Right ventricle myocardium inferior (tissue), 1 donor: ENCODE results near the gene PARVA. TPM values are rescaled to one million over a fixed set of nuclear protein-coding genes. Genes with fewer than 3 reads are reported as not detected.
"Not testable (repeated sequence)": the region's sequence is repeated elsewhere in the genome, so short reads cannot be mapped to it uniquely, and the experiment has no call there.

Experiments used
- ATAC-seq: fragments of 200-7000 bp; cut with Tn5 transposase; one replicate; pipeline ENCODE4 v1.9.1; 2020; ENCODE audit warnings: mild to moderate bottlenecking, moderate library complexity
- DNase-seq: peaks from one replicate; pipeline ENCODE4 v3.0.0; 2021; ENCODE audit errors: missing footprints
- intact Hi-C: fragments of 100-400 bp; cut with DNase I; formaldehyde crosslinking; loops from one replicate; pipeline ENCODE4 v1.11.0; 2022
- total RNA-seq: library from RNA; stranded (reverse); fragmentation: NEBNext Ultra II Directional; extraction: Animal tissue kit (Norgen Biotek cat#: 25700); gene quantifications from one replicate; pipeline ENCODE4 v1.2.1, GENCODE V29; 2021
- donor health status: DM: no; HTN: yes; CAD: no; lungs with severe emphysema.

Gene PARVA
- total RNA-seq, 1 donor from 2014 or later = 65.3 TPM

DNA sequence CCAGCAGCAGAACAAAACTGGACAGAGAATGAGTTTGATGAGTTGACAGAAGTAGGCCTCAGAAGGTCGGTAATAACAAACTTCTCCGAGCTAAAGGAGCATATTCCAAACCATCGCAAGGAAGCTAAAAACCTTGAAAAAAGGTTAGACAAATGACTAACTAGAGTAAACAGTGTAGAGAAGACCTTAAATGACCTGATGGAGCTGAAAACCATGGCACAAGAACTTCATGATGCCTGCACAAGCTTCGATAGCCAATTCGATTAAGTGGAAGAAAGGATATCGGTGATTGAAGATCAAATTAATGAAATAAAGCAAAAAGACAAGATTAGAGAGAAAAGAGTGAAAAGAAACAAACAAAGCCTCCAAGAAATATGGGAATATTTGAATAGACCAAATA, 10.3 kb upstream of the PARVA start:
- ATAC-seq, intact Hi-C loops, DNase-seq: not testable (repeated sequence)

DNA sequence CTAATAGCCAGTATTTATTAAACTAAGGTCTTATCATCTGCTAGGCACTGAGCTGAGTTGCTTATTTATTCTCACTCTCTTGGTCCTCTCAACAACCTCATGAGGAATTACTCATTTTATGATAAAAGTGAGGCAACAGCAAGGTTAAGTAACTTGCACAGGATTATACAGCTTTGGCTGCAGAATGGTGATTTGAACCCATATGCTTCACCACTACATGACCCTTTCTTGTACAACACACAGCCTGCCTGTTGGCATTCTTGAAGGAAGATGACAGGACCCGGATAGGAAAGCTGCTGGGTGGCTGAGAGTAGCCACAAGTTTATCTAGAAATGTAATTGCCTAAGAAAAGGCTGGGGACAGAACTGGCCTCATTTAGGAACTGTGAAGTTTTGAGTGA, 5.3 kb upstream of the PARVA start:
- intact Hi-C loops = loop anchor here (10.0 kb wide), 1 partner anchor 113 kb away; no protein-coding TSS in a partner anchor
- DNase-seq (no peak), ATAC-seq (no peak)

DNA sequence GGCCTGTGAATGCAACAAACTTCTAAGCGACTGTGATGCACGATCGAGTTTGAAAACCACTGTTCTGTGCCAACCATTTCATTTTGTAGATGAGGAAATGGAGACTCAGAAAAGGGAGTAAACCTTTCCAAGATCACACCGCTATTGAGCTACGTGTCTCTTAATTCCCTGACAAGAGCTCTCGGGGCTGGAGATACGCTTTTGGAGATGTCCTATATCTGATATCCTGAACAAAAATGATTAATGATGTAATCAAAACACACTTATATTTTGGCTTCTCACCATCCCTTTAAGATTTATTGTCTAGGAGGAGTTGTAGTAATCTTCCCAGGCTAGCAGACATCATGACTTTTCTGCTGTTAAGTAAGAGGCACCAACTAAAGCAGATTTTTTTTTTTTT, 1.7 kb upstream of the PARVA start:
- DNase-seq (no peak), ATAC-seq (no peak)
- intact Hi-C loops = loop anchor here (2.0 to 10.0 kb wide), 4 partner anchors 57 to 521 kb away; partner anchors contain the start of gene TEAD1

DNA sequence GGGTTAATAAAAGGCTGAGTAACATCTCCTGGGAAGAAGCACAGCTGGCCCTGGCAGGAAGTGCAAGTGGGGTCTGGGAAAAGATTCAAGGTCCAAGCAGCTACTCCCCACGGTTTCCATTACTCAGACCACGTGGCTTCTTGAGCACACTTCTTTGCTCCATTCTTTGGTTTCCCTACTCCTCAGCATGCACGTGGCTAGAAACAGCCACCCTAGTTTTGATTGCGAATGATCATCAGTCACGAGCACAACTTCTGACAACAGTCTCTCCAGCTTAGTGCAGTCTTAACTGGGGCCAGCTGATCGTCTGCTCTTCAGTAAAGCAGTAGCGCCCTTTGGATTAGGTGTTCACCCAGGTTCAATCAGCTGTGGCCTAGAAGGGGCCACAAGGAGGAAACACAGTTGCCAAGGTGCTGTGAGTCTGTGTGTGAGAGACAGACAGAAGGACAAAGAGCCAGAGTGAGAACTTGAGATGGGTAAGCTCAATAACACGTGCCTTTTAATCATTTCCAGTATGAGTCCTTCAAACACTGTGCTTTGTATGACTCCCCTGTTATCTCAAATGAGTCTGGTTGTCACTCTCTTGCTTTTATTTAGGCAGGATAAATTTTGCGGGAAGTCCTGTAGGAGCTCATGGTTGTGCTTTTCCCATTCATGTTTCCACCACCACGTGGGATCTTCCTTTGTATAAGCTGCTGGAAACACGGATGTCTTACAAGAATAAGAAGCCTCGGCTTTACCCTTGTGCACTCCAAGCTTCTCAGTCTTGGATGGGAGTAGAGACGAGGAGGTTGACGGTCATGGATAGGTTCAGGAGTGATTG, 901 bp upstream of the PARVA start:
- peak; percentile 62 for ATAC-seq
- peak; percentile 56 for DNase-seq
- intact Hi-C loops = loop anchor here (2.0 to 10.0 kb wide), 4 partner anchors 56 to 520 kb away; partner anchors contain the start of gene TEAD1

DNA sequence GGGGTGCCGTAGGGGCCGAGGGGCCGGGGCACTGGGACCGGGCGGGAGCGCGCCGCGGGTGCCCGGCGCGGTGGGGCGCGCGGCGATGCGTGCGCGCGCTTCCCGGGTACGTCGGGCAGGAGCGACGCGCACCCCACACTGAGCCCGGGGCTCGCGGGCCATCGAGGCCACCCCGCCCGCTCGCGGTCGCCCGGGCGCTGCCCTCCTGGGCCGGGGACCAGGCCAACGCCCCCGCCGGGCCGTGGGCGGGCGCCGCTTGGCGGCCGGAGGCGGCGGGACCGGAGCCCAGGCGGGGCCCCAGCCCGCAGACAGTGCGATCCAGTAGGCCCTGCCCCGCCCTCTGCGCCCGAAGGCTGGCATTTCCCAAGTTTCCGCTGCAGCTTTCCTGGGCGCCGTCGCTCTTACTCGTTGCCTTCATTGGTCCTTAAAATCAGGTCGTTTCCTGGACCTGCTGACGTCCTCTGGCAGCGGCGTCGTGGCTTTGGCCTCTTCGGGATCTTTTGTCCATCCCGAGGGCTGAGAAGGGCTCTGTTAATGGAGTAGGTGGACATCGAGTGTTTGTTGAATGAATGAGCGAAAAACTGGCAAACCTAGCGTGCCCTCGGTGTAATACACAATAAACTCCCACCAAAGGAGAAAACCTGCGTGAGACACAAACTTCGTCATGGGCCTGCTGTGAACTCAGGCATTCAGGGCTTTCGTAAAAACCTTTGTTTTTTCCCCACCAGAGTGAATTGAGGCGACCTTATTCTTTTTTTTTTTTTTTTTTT, 638 bp downstream of the PARVA start:
- DNase-seq = peak; percentile 85
- intact Hi-C loops = loop anchor here (2.0 to 10.0 kb wide), 4 partner anchors 54 to 519 kb away; partner anchors contain the start of gene TEAD1
- ATAC-seq = peak; percentile 58

DNA sequence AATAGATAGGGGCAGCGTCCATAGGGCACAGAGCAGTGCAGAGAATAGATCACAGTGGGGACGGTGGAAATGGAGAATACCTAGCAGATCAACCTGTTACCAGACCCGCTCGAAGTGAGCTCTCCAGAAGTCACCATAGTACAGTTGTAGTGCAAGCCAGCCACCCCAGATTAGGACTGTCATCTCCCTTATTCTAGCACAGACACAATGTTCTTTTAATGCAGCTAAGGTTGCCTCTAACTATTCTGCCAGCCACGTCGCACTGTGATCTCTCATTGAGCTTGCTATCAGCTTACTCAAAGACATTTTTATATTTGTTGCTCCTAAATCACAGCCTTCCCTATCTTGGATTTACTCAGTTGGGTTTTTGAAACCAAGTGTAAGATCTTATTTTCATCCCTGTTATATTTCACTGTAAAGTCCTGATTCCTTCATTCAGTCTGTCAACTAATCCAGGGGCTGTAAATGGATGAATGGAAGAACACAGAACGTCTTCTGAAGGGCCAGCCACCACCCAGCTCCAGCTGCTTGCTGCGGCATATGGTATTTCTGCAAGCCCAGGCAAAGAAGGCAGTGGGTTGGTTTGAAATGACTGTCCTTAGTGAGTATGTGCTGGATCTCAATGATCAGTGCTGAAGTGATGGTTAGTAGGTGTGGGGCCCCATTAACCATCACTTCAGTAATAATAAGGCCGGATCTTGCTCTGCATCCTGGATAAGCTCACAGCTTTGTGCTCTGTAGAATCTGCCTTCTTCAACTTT, 3.4 kb downstream of the PARVA start:
- ATAC-seq (peak; percentile 36), DNase-seq (peak; percentile 56)
- intact Hi-C loops = no loop called here

DNA sequence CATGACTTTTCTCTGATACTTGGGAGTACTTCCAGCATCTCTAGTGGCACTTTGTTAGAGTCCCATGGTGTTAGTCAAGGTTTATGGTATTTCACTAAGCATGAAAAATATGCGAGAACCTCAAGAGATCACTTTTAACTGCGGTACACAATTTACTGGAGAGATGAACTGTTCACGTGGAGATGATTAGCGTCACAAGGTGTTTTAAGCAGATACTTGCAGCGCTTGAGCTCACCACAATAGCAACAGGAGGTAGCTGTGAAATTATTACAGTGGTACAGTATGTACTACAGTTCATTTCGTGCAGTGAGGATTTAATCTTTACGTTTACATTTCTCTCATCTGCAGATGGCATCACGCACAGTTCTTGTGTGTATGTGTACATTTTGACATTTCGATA, 4.5 kb downstream of the PARVA start:
- ATAC-seq = peak; percentile 39
- intact Hi-C loops = no loop called here
- no peak for DNase-seq

DNA sequence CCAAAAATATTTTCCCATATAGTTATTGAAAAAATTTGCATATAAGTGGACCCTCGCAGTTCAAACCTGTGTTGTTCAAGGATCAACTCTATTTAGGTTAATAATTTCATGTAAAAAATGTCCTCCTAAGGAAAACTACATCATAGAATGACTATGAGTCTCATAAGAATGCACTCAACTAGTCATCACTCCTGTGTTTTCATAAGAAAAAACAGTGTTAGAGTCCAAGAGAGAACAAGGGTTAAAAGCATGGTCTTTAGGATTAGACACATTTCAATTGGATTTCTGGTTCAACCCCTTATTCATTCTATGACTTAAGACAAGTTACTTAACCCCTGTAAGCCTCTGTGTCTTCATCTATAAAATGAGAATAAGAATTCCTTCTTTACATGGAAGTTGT, 5.1 kb downstream of the PARVA start:
- DNase-seq (no peak), ATAC-seq (no peak)
- intact Hi-C loops = no loop called here

DNA sequence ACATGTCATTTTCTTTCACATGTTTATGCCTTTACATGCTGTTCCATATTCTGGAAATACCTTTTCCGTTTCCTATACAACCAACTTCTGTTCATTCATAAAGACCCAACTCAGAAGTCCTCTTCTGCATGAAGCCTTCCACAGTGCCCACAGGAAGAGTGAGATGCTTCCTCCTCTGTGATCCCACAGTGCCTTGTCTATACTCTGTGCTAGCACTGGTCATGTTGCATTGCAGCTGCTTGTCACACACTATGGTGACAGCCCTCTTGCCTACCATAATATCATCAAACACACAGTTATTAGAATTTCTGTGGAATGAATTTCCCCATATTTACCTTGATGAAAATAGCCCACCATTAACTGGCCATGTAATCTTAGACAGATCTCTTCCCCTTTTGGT, 8.9 kb downstream of the PARVA start:
- ATAC-seq (no peak), DNase-seq (no peak)
- intact Hi-C loops = no loop called here

DNA sequence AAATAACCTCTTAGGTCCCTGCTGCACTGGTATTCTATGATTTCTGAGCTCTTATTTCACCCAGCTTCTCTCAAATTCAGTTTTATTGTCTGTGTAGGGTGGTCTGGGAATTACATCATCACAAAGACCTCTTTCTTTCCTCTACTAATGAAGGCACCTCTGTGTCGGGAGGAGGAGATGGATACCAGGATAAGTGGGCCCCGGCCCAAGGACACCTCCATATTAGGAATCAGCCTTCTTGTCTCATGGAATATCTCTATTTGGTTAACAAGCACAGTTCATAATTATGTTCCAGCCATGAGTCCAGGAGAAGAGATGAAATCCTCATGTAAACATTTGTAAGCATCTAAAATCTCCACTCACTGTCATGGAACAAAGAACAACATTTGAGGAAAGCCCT, 9.4 kb downstream of the PARVA start:
- DNase-seq (no peak), ATAC-seq (no peak)
- intact Hi-C loops = no loop called here

DNA sequence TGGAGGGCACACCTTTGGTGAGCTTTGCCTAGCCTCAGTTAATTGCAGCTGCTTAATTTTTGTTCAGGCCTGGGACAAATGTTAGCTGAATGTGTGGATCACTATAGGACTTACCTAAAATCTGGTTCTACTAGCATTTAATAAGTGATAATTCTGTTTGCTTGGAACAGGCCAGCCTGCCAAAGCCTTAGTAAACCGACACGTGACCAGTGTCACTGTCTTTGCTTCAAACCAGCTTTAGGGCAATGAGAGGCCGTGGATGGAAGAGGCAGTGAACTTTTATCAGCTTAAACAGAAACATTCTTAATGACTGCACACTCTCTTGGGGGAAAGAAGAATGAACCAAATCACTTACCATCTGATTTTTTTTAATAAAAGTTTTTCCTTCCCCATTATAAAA, 10.8 kb downstream of the PARVA start:
- peak; percentile 50 for ATAC-seq
- intact Hi-C loops = no loop called here

DNA sequence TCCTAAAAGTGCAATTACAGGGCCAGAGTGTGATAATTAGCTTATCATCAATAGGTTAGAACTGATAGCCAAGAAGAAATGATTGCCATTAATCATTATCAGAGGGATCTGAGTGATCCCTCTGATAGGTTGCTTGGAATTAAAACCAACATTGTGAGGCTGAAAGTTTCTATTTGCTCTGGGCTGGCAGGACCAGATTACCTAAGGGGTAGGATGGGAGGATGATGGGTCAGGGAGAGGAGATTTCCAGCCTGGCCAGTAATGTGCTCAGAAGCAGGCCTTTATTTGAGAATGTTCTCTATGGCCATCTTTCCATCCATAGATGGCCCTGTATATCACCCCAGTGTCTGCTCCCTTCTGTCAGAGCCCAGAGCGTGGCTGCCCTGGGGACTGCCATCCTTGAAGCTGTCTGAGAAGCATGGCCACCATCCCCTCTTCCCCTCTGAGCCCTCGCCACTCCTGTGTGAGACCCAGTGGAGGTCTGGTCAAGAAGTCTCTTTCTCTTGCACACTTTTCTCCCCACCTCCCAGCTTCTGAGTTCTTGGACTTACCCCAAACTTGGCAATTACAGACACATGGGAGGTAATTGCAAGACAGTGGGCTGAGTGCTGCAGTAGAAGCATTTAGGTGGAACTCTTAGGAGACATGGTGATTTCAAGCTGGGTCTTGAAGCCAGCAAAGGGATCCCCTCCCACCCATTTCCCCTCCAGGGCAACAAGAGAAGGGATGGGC, 11.7 kb downstream of the PARVA start:
- no peak for ATAC-seq
- DNase-seq = no peak
- intact Hi-C loops = no loop called here

More for the DNA sequence above, 10.8 kb downstream of the PARVA start:
- no peak for DNase-seq

DNA sequence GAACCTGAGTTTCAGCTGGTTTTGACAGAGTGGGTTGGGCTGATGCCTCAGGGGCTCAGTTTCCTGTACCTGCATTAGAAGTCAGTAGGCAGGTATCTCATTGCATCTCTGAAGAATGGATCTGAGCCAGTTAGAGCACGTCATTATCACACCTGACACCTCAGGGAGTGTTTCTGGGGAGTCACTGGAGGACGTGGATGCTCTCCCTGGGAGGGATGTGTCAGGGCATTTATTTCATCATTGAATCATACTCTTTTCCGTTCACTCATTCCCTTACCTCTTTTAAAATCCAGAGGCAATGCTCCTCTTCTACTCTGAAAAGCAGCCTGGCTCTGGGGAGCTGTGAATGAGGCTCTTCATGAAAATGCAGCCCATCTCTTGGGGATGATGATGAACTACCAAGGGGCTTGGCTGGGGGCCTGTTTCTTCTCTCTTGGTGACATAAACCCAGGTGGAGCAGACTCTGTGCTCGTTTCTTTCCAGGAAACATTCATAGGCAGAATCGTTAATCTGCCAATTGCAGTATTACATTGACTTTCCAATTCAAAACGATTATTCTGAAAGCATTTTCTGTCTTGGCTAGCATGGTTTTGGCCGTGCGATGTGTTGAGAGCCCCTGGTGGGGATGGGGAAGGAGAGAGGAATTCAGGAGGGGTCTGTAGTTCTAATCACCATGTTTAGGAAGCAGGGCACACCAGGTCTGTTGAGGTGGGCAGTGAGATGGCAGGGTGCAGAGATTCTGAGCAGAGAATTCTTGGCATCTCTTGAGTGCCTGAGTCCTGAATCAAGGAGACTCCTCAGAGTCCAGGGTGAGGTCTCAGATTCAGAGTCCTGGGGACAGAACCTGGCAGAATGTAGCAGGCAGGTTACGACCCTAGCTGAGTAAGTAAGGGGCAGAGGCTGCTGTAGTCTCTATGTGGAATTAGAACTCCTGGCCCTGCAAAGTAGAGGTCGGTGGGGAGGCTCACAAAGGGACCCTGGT, 12.6 kb downstream of the PARVA start:
- DNase-seq (no peak), ATAC-seq (no peak)
- intact Hi-C loops = no loop called here

DNA sequence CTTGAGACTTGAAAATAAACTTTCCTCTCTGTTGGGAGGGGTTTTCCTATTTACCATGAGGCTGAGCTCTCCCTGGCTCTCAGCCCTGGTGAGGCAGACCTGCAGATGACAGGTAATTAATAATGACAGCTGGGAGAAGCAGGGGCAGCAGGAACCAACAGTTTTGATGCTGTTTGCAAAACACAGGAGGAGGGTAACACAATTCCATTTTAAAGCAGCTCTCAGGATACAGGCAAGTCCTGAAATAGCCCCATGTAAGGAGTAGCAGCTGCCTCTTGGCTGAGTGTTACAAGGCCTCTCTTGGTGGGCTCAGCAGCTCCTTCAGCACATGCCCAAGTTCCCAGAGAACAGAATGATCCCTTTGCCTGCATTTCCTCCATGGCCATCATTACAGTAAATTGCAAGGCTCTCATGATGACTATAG, 13.3 kb downstream of the PARVA start:
- DNase-seq (no peak), ATAC-seq (no peak)
- intact Hi-C loops = no loop called here

DNA sequence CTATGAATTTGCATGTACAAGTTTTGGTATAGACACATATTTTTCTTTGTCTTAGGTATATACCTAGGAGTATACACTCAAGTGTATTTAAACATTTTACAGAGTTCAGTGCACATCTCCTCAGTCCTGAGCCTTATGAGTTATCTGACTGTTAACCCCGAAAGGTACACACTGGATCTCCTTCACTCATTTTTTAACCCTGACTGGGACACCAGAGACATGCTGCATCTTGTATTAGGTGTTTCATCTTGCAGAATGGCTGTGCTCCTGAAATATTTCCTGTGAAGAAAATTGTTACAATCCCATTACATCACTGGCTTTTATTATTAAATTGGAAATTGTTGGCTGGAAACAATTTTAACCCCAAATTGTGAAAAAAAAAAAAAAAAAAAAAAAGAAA, 15.3 kb downstream of the PARVA start:
- ATAC-seq (no peak), DNase-seq (no peak)
- intact Hi-C loops = no loop called here

DNA sequence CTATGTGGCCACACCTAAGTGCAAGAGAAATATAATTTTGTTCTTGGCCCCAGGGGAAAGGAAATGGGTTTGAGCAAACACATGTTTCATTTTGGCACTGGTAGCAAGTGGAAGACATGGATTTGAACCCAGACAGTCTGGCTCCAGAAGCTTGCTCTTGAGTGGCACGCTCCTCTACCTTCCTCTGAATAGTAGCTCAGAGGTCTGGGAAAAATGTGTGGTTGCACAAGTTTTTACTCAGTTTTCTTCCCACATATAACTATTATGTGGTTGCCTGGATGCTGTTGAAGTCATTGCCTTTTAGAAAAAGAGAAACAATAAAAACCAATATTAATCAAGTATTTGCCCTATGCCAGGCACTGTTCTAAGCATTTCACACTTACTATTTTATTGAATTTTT, 16.3 kb downstream of the PARVA start:
- ATAC-seq (no peak), DNase-seq (no peak)
- intact Hi-C loops = no loop called here

DNA sequence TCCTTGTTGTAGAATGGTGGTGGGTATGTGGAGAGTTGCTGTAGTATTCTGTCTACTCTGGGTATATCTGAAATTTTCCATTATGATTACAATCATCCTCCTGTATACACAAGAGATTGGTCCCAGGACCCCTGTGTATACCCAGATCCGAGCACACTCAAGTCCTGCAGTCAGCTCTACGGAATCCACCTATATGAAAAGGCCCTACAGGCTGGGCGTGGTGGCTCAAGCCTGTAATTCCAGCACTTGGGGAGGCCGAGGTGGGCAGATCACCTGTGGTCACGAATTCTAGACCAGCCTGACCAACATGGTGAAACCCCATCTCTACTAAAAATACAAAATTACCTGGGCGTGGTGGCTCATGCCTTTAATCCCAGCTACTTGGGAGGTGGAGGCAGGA, 17.2 kb downstream of the PARVA start:
- DNase-seq (no peak), ATAC-seq (no peak)
- intact Hi-C loops = no loop called here
